NCI-H128 (cell line): ENCODE data around the gene CLASP1.
"Not testable (repeated sequence)": the region's sequence is repeated elsewhere in the genome, so short reads cannot be mapped to it uniquely, and the experiment has no call there.

Experiments used
- DNase-seq: peaks from one replicate; lab custom pipeline; 2025; ENCODE audit not compliant: unreplicated experiment; lab: John Stamatoyannopoulos, UW

Gene CLASP1

DNA sequence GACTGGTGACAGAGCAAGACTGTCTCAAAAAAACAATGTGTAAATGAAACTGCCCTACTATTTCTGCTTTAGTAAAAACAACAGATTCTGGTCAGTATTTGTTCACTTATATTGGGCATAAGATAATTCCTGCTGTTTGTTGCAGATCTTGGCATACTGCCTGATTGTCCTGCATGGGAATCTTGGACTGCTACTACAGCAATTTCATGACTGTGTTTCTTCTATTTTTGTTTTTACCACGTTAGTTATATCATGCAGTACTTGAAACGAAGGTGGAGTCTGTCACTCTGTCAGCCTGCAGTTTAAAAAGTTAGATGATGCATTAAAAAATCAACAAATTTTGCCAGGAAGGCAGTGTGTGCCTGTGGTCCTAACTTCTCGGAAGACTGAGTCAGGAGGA lies 14.2 kb upstream of the CLASP1 start:
- DNase-seq = no peak

DNA sequence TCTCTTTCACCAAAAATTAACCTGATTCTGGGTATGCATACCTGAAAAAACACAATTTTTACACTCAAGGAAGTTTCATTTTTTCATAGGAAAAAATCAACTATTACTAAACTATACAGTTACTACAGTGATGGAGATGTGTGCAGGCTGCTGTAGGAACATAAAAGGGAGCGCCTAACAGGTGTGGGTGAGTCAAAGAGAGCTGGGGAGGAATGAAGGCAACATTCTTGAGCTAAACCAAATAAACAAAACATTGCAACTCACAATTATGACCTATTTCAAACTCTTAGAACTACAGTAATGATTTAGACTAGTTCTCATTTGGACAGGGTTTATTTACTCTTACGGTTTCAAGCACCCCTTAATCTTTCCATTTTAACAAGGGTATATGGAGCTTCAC lies 13.4 kb upstream of the CLASP1 start:
- DNase-seq = no peak

GRCh38 chr2:121659933-121660332 lies 10.7 kb upstream of the CLASP1 start:
- no peak for DNase-seq

DNA sequence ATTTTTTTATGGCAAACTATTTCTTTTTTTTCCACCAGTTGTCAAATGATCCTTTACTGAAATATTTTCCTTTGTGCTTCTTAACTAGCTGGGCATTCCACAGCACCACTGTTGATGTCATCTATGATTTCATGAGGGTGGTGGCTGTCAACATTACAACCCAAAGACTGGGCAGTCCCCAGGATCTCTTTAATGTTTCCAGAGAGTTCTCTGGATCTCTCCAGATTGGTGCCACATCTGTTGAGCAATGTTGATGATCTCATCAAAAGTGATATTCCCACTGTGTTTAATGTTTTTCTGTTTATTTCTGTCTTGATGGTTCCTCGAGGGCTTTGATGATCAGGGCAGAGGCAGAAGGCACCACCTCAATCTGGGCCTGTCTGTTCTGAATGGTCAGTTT lies 9.1 kb upstream of the CLASP1 start:
- DNase-seq = not testable (repeated sequence)

DNA sequence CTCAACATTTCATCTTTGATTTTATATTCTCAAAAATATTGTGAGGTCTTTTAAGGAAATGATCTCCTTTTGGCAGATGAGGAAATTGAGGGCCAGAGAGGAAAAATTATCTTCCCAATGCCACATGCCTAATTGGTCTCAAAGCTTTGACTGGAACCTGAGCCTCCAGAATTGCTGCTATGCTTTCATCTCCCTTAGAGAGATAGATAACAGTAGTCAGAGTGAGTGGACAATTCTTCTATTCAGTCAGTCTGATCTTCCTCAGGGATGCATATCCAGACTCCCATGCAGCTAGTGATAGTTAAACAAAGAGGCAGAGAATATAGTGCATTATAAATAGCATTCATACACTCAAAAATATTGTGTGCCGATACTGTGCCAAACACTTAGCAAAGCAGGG lies 3.8 kb upstream of the CLASP1 start:
- no peak for DNase-seq

GRCh38 chr2:121650315-121650930 lies 1.2 kb upstream of the CLASP1 start:
- no peak for DNase-seq

GRCh38 chr2:121649596-121650314 lies 493 bp upstream of the CLASP1 start:
- peak; percentile 76 for DNase-seq

- DNase-seq = no peak
Measured at GRCh38 chr2:121648206-121649148, 785 bp downstream of the CLASP1 start.

- DNase-seq = no peak
Measured at GRCh38 chr2:121647396-121647795, 1.9 kb downstream of the CLASP1 start.

- no peak for DNase-seq
Measured at GRCh38 chr2:121644715-121645114, 4.5 kb downstream of the CLASP1 start.

DNA sequence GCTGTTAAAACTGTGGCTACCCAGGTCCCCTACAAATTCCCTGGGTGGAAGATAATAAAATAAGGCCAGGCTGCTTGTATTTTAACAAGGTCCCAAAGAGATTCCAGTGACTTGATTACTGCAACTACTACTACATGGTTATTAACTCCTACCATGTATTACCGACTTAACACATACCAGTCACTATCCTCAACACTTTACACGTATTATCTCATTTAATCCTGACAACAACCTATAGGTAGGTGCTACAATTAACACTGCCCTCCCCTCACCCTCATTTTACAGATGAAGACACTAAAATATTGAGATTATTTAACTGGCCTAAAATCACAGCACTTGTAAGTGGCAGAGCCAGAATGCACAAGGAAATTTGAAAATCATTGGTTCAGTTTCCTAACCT lies 5.4 kb downstream of the CLASP1 start:
- DNase-seq = no peak

DNA sequence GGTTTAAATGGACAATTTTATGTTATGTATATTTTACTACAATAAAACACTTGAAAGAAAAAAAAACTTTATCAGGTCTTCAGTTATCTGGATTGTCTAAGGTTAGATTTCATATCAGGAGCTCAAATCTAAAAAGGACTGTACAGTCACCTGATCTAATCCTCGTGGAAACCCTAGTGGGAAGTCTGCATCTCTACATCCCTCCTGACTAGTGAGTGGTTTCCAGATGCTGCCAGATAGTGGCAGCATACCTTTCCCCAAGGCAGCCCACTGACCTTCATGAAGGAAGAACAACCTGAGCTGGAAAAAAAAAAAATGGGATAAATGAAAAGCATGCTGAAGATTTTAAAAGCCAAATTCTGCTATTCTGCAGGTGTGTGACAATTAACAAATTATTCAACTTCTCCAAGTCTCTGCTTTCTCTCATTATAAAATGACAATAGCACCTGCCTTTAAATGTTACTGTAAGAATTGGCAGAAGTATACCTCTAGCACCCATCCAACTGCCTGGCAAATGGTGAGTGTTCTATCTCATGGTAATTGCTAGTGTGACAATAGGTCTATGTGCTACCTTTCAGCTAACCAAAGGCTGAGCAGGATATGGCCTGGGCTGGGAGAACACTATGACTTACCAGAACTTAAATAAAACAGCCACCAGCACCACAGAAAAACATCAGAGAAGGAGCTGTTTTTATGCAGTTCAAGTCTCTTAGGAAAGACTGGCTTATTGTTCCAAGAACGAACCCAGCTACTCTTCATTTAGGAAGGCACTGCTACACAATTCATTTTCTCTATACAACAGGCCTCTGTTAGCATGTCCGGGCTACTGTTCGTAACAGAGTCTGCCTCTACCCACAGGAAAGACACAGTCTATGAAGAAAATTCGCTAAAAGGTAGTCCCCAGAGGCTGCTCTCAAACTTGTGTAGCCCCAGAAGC lies 8.6 kb downstream of the CLASP1 start:
- DNase-seq = no peak

DNA sequence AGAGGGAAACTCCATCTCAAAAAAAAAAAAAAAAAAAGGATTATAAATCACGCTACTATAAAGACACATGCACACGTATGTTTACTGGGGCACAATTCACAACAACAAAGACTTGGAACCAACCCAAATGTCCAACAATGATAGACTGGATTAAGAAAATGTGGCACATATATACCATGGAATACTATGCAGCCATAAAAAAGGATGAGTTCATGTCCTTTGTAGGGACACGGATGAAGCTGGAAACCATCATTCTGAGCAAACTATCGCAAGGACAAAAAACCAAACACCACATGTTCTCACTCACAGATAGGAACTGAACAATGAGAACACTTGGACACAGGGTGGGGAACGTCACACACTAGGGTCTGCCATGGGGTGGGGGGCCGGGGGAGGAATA lies 9.4 kb downstream of the CLASP1 start:
- not testable (repeated sequence) for DNase-seq

- no peak for DNase-seq
Measured at GRCh38 chr2:121638333-121638732, 10.9 kb downstream of the CLASP1 start.

DNA sequence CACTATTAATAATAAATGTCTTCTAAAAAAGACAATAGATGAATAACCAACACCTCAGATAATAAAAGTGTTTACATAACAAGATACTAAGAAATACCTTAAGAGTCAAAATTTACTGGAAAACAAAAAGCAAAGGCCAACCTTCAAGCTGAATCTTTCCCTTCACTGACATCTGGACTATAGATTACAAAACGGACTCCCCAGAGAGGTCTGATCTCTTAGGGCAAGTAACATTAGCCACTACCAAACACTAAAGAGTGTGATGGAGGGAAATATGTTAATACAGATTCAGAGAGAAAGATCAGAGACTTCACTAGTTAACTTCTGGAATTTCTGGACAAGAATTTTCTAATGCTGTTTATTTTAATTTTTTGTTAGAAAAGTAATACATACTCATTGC lies 13.9 kb downstream of the CLASP1 start:
- no peak for DNase-seq

- no peak for DNase-seq
Measured at GRCh38 chr2:121634354-121635307, 14.6 kb downstream of the CLASP1 start.

- DNase-seq = no peak
Measured at GRCh38 chr2:121633463-121633862, 15.8 kb downstream of the CLASP1 start.

GRCh38 chr2:121627525-121628050 lies 21.7 kb downstream of the CLASP1 start:
- DNase-seq = no peak

DNA sequence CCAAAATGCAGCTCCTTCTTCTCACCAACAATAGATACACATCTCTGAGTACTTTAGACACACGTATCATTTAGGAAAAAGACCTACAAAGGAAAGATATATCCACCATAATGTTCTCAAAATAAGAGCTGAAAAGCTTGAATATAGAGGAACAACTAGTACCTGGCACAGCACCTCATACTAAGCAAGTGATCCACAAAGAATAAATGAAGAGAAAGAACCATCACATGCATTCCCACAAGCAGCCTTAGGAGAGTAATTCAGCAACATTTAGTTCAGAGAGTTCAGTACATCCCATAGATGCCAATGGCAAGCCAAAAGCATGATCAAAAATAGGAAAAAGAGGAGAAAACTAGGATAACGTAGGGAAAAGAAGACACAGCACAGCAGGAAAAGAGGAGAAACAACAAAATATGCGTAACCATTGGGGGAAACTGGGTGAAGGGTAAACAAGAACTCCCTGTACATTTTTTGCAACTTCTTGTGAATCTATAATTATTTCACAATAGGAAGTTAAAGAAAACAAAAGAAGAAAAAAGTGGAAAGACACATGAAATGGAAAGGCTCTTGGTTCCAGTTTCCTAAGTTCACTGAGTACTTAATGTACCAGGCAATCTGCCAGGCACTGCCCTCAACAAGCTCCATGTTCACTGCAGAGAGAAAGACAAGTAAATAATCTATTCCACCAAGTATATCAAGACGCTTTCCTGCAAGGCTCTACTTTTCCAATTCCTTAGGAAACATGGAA lies 22.3 kb downstream of the CLASP1 start:
- DNase-seq = no peak
